HG03066 (cell line): ENCODE data around the gene DLG2.
"Not testable (repeated sequence)": the region's sequence is repeated elsewhere in the genome, so short reads cannot be mapped to it uniquely, and the experiment has no call there.

Experiments
- ATAC-seq: cut with Tn5 transposase; IDR thresholded peaks from one replicate; pipeline ENCODE4 v1.9.1; 2021; ENCODE audit warnings: low read depth; ENCODE audit not compliant: unreplicated experiment

The DLG2 gene

GRCh38 chr11:83734120-83734519 is 1893.0 kb downstream of the DLG2 start:
- ATAC-seq, result no peak

DNA sequence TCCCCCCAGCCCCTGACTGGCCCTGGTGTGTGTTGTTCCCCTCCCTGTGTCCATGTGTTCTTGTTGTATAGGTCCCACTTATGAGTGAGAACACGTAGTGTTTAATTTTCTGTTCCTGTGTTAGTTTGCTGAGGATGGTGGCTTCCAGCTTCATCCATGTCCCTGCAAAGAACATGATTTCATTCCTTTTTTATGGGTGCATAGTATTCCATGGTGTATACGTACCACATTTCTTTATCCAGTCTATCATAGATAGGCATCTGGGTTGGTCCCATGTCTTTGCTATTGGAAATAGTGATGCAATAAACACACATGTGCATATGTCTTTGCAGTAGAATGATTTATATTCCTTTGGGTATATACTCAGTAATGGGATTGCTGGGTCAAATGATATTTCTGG is 1895.9 kb downstream of the DLG2 start:
- ATAC-seq, result not testable (repeated sequence)

DNA sequence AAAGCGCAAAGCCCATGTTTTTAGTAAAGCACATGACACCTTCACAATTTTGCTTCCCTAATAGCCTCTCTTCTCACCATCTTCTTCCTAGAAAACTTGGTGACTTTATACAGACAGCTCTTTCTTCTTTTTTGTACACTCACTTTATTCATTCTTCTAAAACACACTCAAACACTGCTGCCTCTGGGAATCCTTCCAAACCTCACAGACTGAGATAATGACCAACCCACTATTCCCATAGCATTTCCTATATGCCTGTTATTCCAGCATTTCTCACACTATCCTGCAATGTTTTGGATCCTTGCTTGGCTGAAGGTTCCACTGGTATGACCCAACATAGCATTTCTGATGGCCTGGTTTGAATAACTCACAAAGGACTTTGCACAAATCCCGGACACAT is 1898.9 kb downstream of the DLG2 start:
- ATAC-seq, result no peak

DNA sequence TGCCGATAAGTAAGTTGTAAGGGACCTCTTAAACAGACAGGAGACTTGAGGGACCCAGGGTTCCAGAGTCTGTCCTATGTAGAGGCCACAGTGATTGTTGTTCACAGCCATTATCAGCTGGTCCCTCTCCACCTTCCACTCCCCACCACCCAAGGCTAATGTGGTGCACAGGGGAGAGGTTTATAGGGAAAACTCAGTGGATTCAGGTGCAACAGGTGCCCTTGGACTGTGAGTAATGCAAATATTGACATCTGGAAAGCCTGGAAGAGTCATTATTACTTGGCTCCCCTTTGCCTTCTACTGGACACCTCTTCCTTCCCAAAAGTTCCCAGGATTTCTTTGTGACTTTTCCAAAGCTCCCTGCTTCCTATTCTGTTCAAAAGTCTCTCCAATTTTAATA is 1899.9 kb downstream of the DLG2 start:
- ATAC-seq, result no peak

- no peak for ATAC-seq
Observed at GRCh38 chr11:83726316-83726715, 1900.8 kb downstream of the DLG2 start.

DNA sequence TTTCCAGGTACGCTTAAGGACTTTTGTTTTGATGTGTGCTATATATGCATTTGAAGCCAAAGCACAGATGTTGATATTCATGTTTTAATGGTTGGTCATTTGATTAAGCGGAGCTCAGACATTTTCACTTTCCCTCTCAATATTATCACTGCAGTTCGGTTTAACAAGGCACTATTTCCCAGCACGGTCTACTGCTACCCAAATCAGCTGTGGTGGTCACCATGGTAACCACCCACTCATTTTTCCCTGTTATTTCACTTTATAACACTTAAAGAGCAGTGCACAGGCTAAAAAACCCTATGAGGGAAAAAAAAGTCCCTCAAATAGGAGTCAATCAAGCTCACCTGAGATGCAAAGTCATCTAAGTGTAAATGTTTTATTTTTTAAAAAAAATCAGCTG is 1901.4 kb downstream of the DLG2 start:
- ATAC-seq, result no peak

DNA sequence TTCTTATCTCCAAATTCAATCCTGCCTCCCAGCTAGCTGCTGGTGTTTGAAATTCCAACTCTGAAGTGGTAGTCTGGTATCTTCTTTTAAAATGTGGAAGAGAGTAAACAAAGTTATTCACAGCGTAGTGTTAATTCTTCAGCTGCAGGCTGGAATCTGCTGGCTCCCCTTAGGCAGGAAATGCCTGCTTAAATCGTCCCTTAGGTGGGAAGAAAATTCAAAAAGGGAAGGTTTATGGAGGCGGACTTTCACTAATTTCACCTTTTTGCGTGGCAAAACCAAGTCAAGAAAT is 1901.9 kb downstream of the DLG2 start:
- ATAC-seq, result no peak

DNA sequence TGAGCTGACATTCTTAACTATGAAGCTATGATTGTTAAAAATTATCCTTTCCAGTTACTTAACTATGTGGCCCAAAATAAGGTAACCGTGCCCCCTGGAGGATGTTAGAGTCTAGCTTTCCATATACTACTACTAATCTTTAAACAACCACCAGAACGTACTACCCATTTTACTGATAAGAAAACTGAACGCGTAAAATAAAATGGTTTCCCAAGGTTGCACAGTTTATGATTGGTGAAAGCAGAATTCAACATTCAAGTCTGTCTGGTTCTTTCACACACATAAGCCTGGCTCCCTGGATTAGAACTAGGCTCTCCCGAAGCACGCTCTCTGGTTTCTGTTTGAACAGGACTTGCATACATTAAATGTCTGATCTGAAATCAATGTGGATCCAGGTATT is 1903.1 kb downstream of the DLG2 start:
- no peak for ATAC-seq

- ATAC-seq, result no peak
Observed at GRCh38 chr11:83722392-83723119, 1904.6 kb downstream of the DLG2 start.

- no peak for ATAC-seq
Observed at GRCh38 chr11:83721263-83721662, 1905.9 kb downstream of the DLG2 start.

GRCh38 chr11:83720675-83721074 is 1906.5 kb downstream of the DLG2 start:
- no peak for ATAC-seq

GRCh38 chr11:83717537-83717936 is 1909.6 kb downstream of the DLG2 start:
- no peak for ATAC-seq

DNA sequence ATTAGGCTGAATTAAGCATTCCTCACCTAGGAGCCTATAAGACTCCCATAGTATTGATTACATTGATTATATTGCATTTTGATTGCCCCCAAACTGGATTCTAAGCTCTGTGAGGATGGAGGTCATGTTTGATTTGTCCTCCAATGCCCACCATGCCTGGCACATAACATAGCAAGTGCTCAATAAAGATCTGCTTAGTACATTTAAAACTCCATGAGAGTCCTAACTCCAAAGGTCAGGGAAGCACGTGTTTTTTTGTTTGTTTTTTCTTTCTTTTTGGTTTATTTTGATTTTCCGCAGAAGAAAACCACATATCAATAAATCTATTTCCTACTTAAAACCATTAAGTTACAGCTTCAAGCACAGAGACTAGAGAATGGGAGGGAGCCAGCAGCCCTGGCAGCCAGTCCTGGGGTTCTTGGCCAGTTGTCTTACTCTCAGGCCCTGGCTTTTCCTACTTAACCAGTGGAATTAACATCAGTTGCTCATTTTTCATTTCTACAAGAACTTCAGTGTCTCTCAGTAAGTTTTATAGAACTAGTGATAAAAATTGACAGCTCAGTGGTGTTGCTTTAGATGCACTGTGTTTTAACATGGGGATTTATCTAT is 1911.1 kb downstream of the DLG2 start:
- ATAC-seq, result no peak

GRCh38 chr11:83713708-83714107 is 1913.4 kb downstream of the DLG2 start:
- no peak for ATAC-seq

- ATAC-seq, result no peak
Observed at GRCh38 chr11:83711106-83711527, 1916.0 kb downstream of the DLG2 start.

DNA sequence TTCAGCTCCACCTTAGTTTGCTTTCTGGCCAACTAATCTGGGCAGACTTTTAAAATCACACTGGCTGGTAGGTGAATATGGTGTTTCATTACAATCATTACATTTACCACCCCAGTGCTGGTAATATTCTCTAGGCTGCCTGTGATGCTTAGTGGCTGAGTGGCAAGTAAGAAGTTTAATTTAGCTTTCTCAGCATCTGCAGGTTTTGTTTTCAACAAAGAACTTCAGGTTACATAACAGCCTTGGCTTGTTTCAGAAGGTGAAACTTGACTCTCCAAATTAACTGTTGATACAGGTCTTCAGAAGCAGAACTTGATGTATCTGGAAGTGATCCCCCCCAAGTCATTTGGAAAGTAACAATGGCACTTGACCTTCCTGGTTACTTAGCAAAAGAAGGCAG is 1917.7 kb downstream of the DLG2 start:
- ATAC-seq, result no peak

DNA sequence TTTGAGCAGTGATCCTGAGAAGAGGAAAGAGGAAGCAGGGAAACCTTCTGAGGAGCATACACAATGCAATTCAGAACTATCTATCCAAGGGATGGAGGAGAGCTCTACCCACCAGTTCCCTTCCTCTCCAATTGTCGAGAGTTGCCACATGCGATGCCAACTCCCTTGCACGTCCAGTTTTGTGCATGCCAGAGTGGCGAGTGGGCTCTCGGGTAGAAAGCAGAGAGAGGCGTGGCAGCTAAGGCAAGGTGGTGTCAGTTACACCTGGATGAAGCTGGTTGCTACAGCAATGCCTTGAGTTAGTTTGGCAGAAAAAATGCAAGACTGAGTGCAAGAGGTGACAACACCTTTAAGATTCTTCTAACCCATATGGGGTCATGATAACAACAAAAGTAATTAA is 1920.6 kb downstream of the DLG2 start:
- no peak for ATAC-seq

DNA sequence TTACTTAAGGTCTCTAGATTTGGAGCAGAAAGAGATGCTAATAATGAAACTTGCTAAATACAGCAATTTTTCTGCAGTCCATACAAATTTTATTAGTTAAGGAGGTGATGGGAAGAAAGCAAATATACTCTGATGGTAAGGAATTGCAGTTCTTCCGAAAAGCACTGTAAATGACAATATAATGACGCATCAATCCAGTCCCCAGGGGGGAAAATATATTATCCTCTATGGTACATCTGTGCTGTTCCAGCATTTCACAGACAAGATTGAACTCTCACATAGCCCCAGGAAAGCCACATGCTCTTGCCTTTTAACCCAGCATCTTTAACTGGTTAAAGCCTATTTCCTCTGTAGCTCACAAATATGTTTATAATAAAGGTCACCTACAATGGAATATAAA is 1924.3 kb downstream of the DLG2 start:
- ATAC-seq, result no peak

GRCh38 chr11:83697518-83697917 is 1929.6 kb downstream of the DLG2 start:
- no peak for ATAC-seq

DNA sequence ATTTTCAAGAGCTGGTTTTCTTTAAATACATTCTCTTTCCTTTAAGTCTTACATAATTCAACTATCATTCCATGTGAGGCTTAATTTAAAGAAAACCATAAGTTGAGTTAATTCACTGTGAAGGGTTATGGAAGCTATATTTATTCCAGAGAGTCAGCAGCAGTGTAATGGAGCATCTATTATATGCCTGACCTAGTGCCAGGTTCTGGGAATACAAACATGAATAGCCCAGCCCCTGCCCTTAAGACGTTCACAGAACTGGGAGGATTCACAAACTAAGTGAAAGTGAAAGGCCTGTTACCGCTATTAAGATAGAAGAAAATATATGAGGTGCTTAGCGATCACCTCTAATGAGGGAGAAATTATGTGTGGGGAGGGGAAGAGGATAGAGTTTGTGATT is 1932.1 kb downstream of the DLG2 start:
- ATAC-seq, result no peak

GRCh38 chr11:83694191-83694910 is 1932.8 kb downstream of the DLG2 start:
- ATAC-seq, result no peak
